Nucleus accumbens (tissue), 56 donors: ENCODE data around the gene TGIF1.
"Not testable (repeated sequence)": the region's sequence is repeated elsewhere in the genome, so short reads cannot be mapped to it uniquely, and the experiment has no call there.

Experiments used
- DNase-seq, 56 donors: peaks; one replicate each; lab custom pipeline; 2025; lab: John Stamatoyannopoulos, UW

The TGIF1 gene

GRCh38 chr18:3454365-3455089, 4.6 kb downstream of the TGIF1 start:
- DNase-seq, result peak in 7 of 56 donors; percentile 2 to 22 (median 12)

- DNase-seq, result no peak
These were observed 5.2 kb downstream of the TGIF1 start for GRCh38 chr18:3455090-3455635.

GRCh38 chr18:3455907-3456685, 6.1 kb downstream of the TGIF1 start:
- DNase-seq, result no peak

GRCh38 chr18:3456686-3457069, 6.7 kb downstream of the TGIF1 start:
- no peak for DNase-seq

GRCh38 chr18:3457261-3457724, 7.3 kb downstream of the TGIF1 start:
- peak in 4 of 56 donors; percentile 1 to 20 (median 12) for DNase-seq

GRCh38 chr18:3458378-3458777, 8.4 kb downstream of the TGIF1 start:
- no peak for DNase-seq

GRCh38 chr18:3458952-3459853, 9.2 kb downstream of the TGIF1 start:
- peak in 9 of 56 donors; percentile 1 to 45 (median 17) for DNase-seq

- no peak for DNase-seq
These were observed 10.9 kb downstream of the TGIF1 start for GRCh38 chr18:3460823-3461398.

GRCh38 chr18:3461704-3462103, 11.7 kb downstream of the TGIF1 start:
- no peak for DNase-seq

GRCh38 chr18:3463051-3463450, 13.1 kb downstream of the TGIF1 start:
- no peak for DNase-seq

GRCh38 chr18:3466045-3466444, 16.1 kb downstream of the TGIF1 start:
- no peak for DNase-seq

GRCh38 chr18:3466872-3467271, 16.9 kb downstream of the TGIF1 start:
- no peak for DNase-seq

- DNase-seq, result no peak
These were observed 18.2 kb downstream of the TGIF1 start for GRCh38 chr18:3468066-3468705.

GRCh38 chr18:3468833-3469232, 18.9 kb downstream of the TGIF1 start:
- DNase-seq, result no peak

GRCh38 chr18:3471141-3471648, 21.2 kb downstream of the TGIF1 start:
- no peak for DNase-seq

GRCh38 chr18:3472121-3472520, 22.1 kb downstream of the TGIF1 start:
- DNase-seq, result not testable (repeated sequence)

GRCh38 chr18:3472681-3473544, 22.9 kb downstream of the TGIF1 start:
- no peak for DNase-seq

GRCh38 chr18:3478262-3478978, 28.4 kb downstream of the TGIF1 start:
- no peak for DNase-seq
